K562 (cell line): ENCODE data around the gene CTDSPL. TPM values are rescaled to one million over a fixed set of nuclear protein-coding genes. Genes with fewer than 3 reads are reported as not detected.
A peak's percentile ranks its signal among the peaks of the same experiment; 100 is the strongest.

Experiments
- NFE2 ChIP-seq: IDR thresholded peaks from 2 replicates; pipeline ENCODE4 v1.6.1; 2014; ENCODE audit warnings: antibody characterized with exemption, low read depth
- NFIX ChIP-seq: fragments of 250-450 bp; sonication (Bioruptor Pico); IDR thresholded peaks from 2 replicates; pipeline ENCODE4 v1.4.0; 2020; ENCODE audit warnings: low read depth, mild to moderate bottlenecking, moderate library complexity
- NONO ChIP-seq, 2 experiments: fragments of 200-400 bp in 1 of 2; fragments of 450-650 bp in 1 of 2; formaldehyde crosslinking in 1 of 2; IDR thresholded peaks; 2 replicates each; pipeline ENCODE4 v1.6.1; 2017; ENCODE audit warnings: low read depth in 2 of 2, mild to moderate bottlenecking in 2 of 2, moderate library complexity in 2 of 2, low read length in 1 of 2
- PHF8 ChIP-seq: fragments of 200-600 bp; sonication (generic); IDR thresholded peaks from 2 replicates; pipeline ENCODE4 v1.6.1; 2012; ENCODE audit warnings: mixed run types, mild to moderate bottlenecking, inconsistent platforms, low read length, moderate library complexity, borderline replicate concordance
- POLR3A ChIP-seq: IDR thresholded peaks from 2 replicates; pipeline ENCODE4 v1.6.1; 2011; ENCODE audit warnings: borderline replicate concordance, mild to moderate bottlenecking, moderate library complexity; ENCODE audit not compliant: insufficient read length, insufficient read depth; ENCODE audit errors: extremely low read depth
- PRMT5 ChIP-seq: sonication (generic); formaldehyde crosslinking; IDR thresholded peaks from 2 replicates; pipeline ENCODE4 v1.5.0; 2020; ENCODE audit warnings: missing genetic modification reagents
- RAD21 ChIP-seq, 2 experiments: fragments of 250-450 bp in 1 of 2; fragments of 450-650 bp in 1 of 2; sonication (Bioruptor Pico) in 1 of 2; formaldehyde crosslinking in 1 of 2; IDR thresholded peaks in 1 of 2; conservative IDR thresholded peaks in 1 of 2; 2 replicates each; pipeline versions ENCODE4 v1.4.0 to v1.8.0; 2020 to 2022; ENCODE audit warnings: mild to moderate bottlenecking in 2 of 2, moderate library complexity in 1 of 2
- RHOXF2B ChIP-seq: fragments of 250-450 bp; sonication (Bioruptor Pico); conservative IDR thresholded peaks from 2 replicates; pipeline ENCODE4 v1.5.1; 2021
- STAT5A ChIP-seq: IDR thresholded peaks from 2 replicates; pipeline ENCODE4 v1.6.1; 2012; ENCODE audit warnings: low read length, inconsistent platforms, borderline replicate concordance
- ZBTB9 ChIP-seq: fragments of 450-650 bp; formaldehyde crosslinking; IDR thresholded peaks from 2 replicates; pipeline ENCODE4 v1.4.0; 2020; ENCODE audit warnings: mild to moderate bottlenecking, moderate library complexity
- ZNF449 ChIP-seq: fragments of 250-450 bp; sonication (Bioruptor Pico); IDR thresholded peaks from 2 replicates; pipeline ENCODE4 v1.8.0; 2022; ENCODE audit warnings: moderate library complexity, mild to moderate bottlenecking, inconsistent platforms
- polyA plus RNA-seq, 8 experiments: library from polyadenylated mRNA; depleted of rRNA in 4 of 8; stranded (reverse) in 5 of 8; unstranded in 3 of 8; fragments of >200 nt; fragmentation: Nextera tagmentation in 2 of 8; fragmentation: Illumina TruSeq in 1 of 8; extraction: Ambion mirVana in 2 of 8; extraction: Trizol in 1 of 8; gene quantifications; 2 replicates each; pipeline versions ENCODE4 v1.2.1 to v1.2.3, GENCODE V29; 2011 to 2014; ENCODE audit warnings: inconsistent platforms in 1 of 8, missing spikeins in 1 of 8
- total RNA-seq, 7 experiments: library from RNA; depleted of rRNA in 6 of 7; stranded (reverse); fragments of >200 nt in 6 of 7; fragmentation: Illumina TruSeq in 2 of 7; extraction: Trizol in 2 of 7; gene quantifications; 2 replicates each; pipeline versions ENCODE4 v1.2.1 to v1.2.3, GENCODE V29; 2011 to 2021; ENCODE audit warnings: low replicate concordance in 1 of 7
- TF ChIP-seq, protein P1 (sequence below), 2 experiments: fragments of 450-650 bp; formaldehyde crosslinking in 1 of 2; IDR thresholded peaks; 2 replicates each; pipeline versions ENCODE4 v1.4.0 to v1.6.1; 2014 to 2020; ENCODE audit warnings: mild to moderate bottlenecking in 2 of 2, borderline replicate concordance in 1 of 2, low read depth in 1 of 2
- TF ChIP-seq, protein P2 (sequence below): fragments of 450-650 bp; formaldehyde crosslinking; IDR thresholded peaks from 2 replicates; pipeline ENCODE4 v1.4.0; 2022; ENCODE audit warnings: missing genetic modification characterization

The CTDSPL gene
- total and polyA plus RNA-seq, 9 of the 15 experiments (the other 6 are each of a cell fraction or from before 2014, with no cell fraction given), result 5.1 to 19.3 (median 11.3) TPM

DNA sequence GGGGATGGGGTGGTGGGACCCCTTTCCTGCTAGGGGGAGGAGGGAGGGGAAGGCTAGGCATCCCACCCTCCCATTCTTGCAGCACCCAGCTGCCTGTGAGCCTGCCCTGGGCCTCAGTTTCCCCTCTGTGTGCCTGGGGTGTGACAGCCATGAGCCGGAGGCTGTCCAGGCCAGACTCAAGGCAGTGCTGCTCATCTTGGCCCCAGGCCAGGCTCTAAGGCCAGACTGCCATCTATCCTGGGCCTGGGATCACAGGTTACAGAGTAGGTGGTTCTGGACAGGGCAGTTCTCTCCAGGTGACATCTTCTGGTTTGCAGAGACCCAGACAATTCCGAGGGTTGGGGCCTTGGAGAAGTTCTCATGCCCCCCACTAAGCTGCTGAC, 125.6 kb downstream of the CTDSPL start (continued):
- TF ChIP-seq, protein P1, sequence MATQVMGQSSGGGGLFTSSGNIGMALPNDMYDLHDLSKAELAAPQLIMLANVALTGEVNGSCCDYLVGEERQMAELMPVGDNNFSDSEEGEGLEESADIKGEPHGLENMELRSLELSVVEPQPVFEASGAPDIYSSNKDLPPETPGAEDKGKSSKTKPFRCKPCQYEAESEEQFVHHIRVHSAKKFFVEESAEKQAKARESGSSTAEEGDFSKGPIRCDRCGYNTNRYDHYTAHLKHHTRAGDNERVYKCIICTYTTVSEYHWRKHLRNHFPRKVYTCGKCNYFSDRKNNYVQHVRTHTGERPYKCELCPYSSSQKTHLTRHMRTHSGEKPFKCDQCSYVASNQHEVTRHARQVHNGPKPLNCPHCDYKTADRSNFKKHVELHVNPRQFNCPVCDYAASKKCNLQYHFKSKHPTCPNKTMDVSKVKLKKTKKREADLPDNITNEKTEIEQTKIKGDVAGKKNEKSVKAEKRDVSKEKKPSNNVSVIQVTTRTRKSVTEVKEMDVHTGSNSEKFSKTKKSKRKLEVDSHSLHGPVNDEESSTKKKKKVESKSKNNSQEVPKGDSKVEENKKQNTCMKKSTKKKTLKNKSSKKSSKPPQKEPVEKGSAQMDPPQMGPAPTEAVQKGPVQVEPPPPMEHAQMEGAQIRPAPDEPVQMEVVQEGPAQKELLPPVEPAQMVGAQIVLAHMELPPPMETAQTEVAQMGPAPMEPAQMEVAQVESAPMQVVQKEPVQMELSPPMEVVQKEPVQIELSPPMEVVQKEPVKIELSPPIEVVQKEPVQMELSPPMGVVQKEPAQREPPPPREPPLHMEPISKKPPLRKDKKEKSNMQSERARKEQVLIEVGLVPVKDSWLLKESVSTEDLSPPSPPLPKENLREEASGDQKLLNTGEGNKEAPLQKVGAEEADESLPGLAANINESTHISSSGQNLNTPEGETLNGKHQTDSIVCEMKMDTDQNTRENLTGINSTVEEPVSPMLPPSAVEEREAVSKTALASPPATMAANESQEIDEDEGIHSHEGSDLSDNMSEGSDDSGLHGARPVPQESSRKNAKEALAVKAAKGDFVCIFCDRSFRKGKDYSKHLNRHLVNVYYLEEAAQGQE (IDR thresholded peaks at IDR 0.05; ENCODE audit: borderline replicate concordance), result no peak
- TF ChIP-seq, protein P1 (CRISPR knock-in tag; IDR thresholded peaks at IDR 0.05; ENCODE audit: low read depth), result no peak
- no peak for TF ChIP-seq POLR3A
- TF ChIP-seq PRMT5, result no peak
- TF ChIP-seq RAD21 (CRISPR knock-in tag; conservative IDR thresholded peaks at IDR 0.05 in 1 of 2, IDR thresholded peaks at IDR 0.05 in 1 of 2), result no peak
- no peak for TF ChIP-seq ZBTB9 (CRISPR knock-in tag)
- no peak for TF ChIP-seq NONO (IDR thresholded peaks at IDR 0.05; ENCODE audit: low read depth in 2 of 2, low read length in 1 of 2)
- peak; percentile 3; the same call in 1 of the 2 replicates for TF ChIP-seq PHF8
- no peak for TF ChIP-seq STAT5A
- no peak for TF ChIP-seq ZNF449 (CRISPR knock-in tag)
- no peak for TF ChIP-seq RHOXF2B
- TF ChIP-seq NFE2, result no peak
- 0 out of 2 replicates have a peak, but pooled peaks have one; percentile 29 for TF ChIP-seq NFIX (CRISPR knock-in tag)
- TF ChIP-seq, protein P2, sequence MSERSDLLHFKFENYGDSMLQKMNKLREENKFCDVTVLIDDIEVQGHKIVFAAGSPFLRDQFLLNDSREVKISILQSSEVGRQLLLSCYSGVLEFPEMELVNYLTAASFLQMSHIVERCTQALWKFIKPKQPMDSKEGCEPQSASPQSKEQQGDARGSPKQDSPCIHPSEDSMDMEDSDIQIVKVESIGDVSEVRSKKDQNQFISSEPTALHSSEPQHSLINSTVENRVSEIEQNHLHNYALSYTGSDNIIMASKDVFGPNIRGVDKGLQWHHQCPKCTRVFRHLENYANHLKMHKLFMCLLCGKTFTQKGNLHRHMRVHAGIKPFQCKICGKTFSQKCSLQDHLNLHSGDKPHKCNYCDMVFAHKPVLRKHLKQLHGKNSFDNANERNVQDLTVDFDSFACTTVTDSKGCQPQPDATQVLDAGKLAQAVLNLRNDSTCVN (CRISPR knock-in tag), result no peak
